HepG2 (cell line): ENCODE measurements around the gene TSPAN18. TPM values are rescaled to one million over a fixed set of nuclear protein-coding genes. Genes with fewer than 3 reads are reported as not detected.

Experiments
- ATAC-seq: fragments of 200-7000 bp; cut with Tn5 transposase; 3 replicates; pipeline ENCODE4 v1.9.1; 2020; ENCODE audit warnings: mild to moderate bottlenecking, moderate library complexity
- BruUV-seq: library from RNA; stranded (reverse); fragments of 400-500 nt; replicated peaks from 2 replicates; lab custom pipeline; 2021; lab: Mats Ljungman, UMichigan
- CTCF ChIA-PET: fragments of 300-600 bp; formaldehyde crosslinking; extraction: SDS; loops from one replicate; lab custom pipeline; 2021; ENCODE audit warnings: low total read pairs, inconsistent platforms, low intra/inter-chr PET ratio; lab: Yijun Ruan, JAX
- POLR2A ChIA-PET: fragments of 350-600 bp; sonication (Branson Sonifier 250); formaldehyde crosslinking; loops from one replicate; lab custom pipeline; 2020; ENCODE audit warnings: antibody characterized with exemption, inconsistent platforms; lab: Yijun Ruan, JAX
- DNase-seq: peaks from one replicate; pipeline ENCODE4 v3.0.0-alpha.2; 2015; ENCODE audit warnings: low spot score
- FAIRE-seq: peaks from 3 replicates; lab custom pipeline; 2011; peaks lifted over from hg19 to GRCh38; lab: Jason Lieb, UNC
- H2AFZ ChIP-seq: one replicate; pipeline ENCODE4 v1.6.1; 2011; ENCODE audit warnings: low read length, inconsistent platforms
- H3K27ac ChIP-seq: fragments of 300-600 bp; 3 replicates; pipeline ENCODE4 v1.8.0; 2011; ENCODE audit warnings: mixed run types, mild to moderate bottlenecking, mixed read lengths, low read length, inconsistent platforms; ENCODE audit not compliant: insufficient read depth; ENCODE audit errors: extremely low read length
- H3K27me3 ChIP-seq, 2 experiments: fragments of 200-600 bp in 1 of 2; 2 replicates in 1 of 2; 3 replicates in 1 of 2; pipeline versions ENCODE4 v1.6.0 to v1.8.0; 2011; ENCODE audit warnings: low read length in 2 of 2, mild to moderate bottlenecking in 2 of 2, moderate library complexity in 2 of 2, inconsistent platforms in 1 of 2; ENCODE audit not compliant: insufficient read depth in 2 of 2, control insufficient read depth in 1 of 2
- H3K36me3 ChIP-seq, 2 experiments: fragments of 200-600 bp in 1 of 2; replicated peaks in 1 of 2; 2 replicates in 1 of 2; 3 replicates in 1 of 2; pipeline versions ENCODE4 v1.5.1 to v1.8.0; 2011; ENCODE audit warnings: low read length in 2 of 2, inconsistent platforms in 1 of 2; ENCODE audit not compliant: insufficient read depth in 2 of 2, control insufficient read depth in 1 of 2
- H3K4me1 ChIP-seq: 2 replicates; pipeline ENCODE4 v1.5.1; 2012; ENCODE audit warnings: low read length, inconsistent platforms; ENCODE audit not compliant: insufficient read depth
- H3K4me2 ChIP-seq: 2 replicates; pipeline ENCODE4 v1.6.0; 2011; ENCODE audit warnings: low read depth, low read length, inconsistent platforms
- H3K4me3 ChIP-seq, 3 experiments: fragments of 200-600 bp in 1 of 3; sonication (generic), shearing (Covaris generic) in 1 of 3; replicated peaks in 1 of 3; 2 replicates each; pipeline ENCODE4 v1.5.1; 2011 to 2016; ENCODE audit warnings: low read length in 3 of 3, inconsistent platforms in 2 of 3, low read depth in 2 of 3, mild to moderate bottlenecking in 2 of 3, control low read depth in 1 of 3, mixed read lengths in 1 of 3; ENCODE audit not compliant: insufficient read depth in 1 of 3
- H3K79me2 ChIP-seq: one replicate; pipeline ENCODE4 v1.6.1; 2011; ENCODE audit warnings: low read length, inconsistent platforms; ENCODE audit not compliant: insufficient read depth
- H3K9ac ChIP-seq: 2 replicates; pipeline ENCODE4 v1.6.0; 2011; ENCODE audit warnings: mild to moderate bottlenecking, low read depth, low read length, inconsistent platforms; ENCODE audit not compliant: insufficient read depth
- H3K9me3 ChIP-seq: 2 replicates; pipeline ENCODE4 v1.5.1; 2012; ENCODE audit warnings: mild to moderate bottlenecking, low read length
- H4K20me1 ChIP-seq: 2 replicates; pipeline ENCODE4 v1.6.0; 2011; ENCODE audit warnings: inconsistent platforms, mild to moderate bottlenecking, low read length, moderate library complexity; ENCODE audit not compliant: insufficient read depth
- CHCHD3 ChIP-seq: sonication (generic); formaldehyde crosslinking; IDR thresholded peaks from 2 replicates; pipeline ENCODE4 v1.8.0; 2022; ENCODE audit warnings: mild to moderate bottlenecking, missing genetic modification reagents, moderate library complexity
- IKZF1 ChIP-seq: fragments of 450-650 bp; IDR thresholded peaks from 2 replicates; pipeline ENCODE4 v1.7.1; 2016
- PLSCR1 ChIP-seq: sonication (generic); formaldehyde crosslinking; IDR thresholded peaks from 2 replicates; pipeline ENCODE4 v1.5.0; 2020; ENCODE audit warnings: missing genetic modification reagents, mild to moderate bottlenecking, borderline replicate concordance
- PRMT3 ChIP-seq: sonication (generic); formaldehyde crosslinking; IDR thresholded peaks from 2 replicates; pipeline ENCODE4 v1.8.1; 2022; ENCODE audit warnings: low read depth, mild to moderate bottlenecking, moderate library complexity, missing genetic modification reagents, borderline replicate concordance
- ZBTB42 ChIP-seq: sonication (generic); formaldehyde crosslinking; IDR thresholded peaks from 2 replicates; pipeline ENCODE4 v1.5.0; 2020; ENCODE audit warnings: mild to moderate bottlenecking, missing genetic modification reagents
- ZNF263 ChIP-seq: sonication (generic); formaldehyde crosslinking; IDR thresholded peaks from 2 replicates; pipeline ENCODE4 v1.4.0; 2020; ENCODE audit warnings: missing genetic modification reagents
- ZNF790 ChIP-seq: sonication (generic); formaldehyde crosslinking; IDR thresholded peaks from 2 replicates; pipeline ENCODE4 v1.8.0; 2022; ENCODE audit warnings: missing genetic modification reagents, mild to moderate bottlenecking, borderline replicate concordance
- WGBS: methylation state at CpG from one replicate; pipeline ENCODE4 v1.1.6; 2017; ENCODE audit warnings: low lambda C conversion rate; 5-methylcytosine and 5-hydroxymethylcytosine counted together
- in situ Hi-C: cut with HindIII; loops from 2 replicates; pipeline ENCODE4 v1.10.0; 2017; ENCODE audit warnings: low pct_unique_long_range_greater_than_20kb; ENCODE audit not compliant: extremely low pct_ligation_motif_present
- intact Hi-C: fragments of 100-400 bp; cut with micrococcal nuclease; formaldehyde crosslinking; loops from one replicate; pipeline ENCODE4 v1.10.0; 2022; ENCODE audit not compliant: unreplicated experiment
- polyA plus RNA-seq, 8 experiments: library from polyadenylated mRNA; depleted of rRNA in 3 of 8; stranded (reverse) in 7 of 8; unstranded in 1 of 8; fragments of >200 nt; fragmentation: Illumina TruSeq in 4 of 8; extraction: Trizol in 4 of 8; gene quantifications; 2 replicates each; pipeline versions ENCODE4 v1.2.1 to v1.2.3, GENCODE V29; 2011 to 2016; ENCODE audit warnings: low read depth in 4 of 8, missing spikeins in 1 of 8, mixed read lengths in 1 of 8; ENCODE audit not compliant: insufficient read depth in 1 of 8
- total RNA-seq, 5 experiments: library from RNA; depleted of rRNA; stranded (reverse); fragments of >200 nt; fragmentation: Illumina TruSeq; extraction: Trizol; gene quantifications; 2 replicates each; pipeline ENCODE4 v1.2.3, GENCODE V29; 2016; ENCODE audit warnings: low read depth in 1 of 5
- TF ChIP-seq, protein P1 (sequence below): sonication (generic); formaldehyde crosslinking; IDR thresholded peaks from 2 replicates; pipeline ENCODE4 v1.5.0; 2020; ENCODE audit warnings: mild to moderate bottlenecking, missing genetic modification reagents, borderline replicate concordance
- TF ChIP-seq, protein P2 (sequence below): sonication (generic); formaldehyde crosslinking; IDR thresholded peaks from 2 replicates; pipeline ENCODE4 v1.4.0; 2020; ENCODE audit warnings: missing genetic modification reagents
- TF ChIP-seq, protein P3 (sequence below): sonication (generic); formaldehyde crosslinking; IDR thresholded peaks from 2 replicates; pipeline ENCODE4 v1.5.0; 2020; ENCODE audit warnings: missing genetic modification reagents
- TF ChIP-seq, protein P4 (sequence below): fragments of 450-650 bp; IDR thresholded peaks from 2 replicates; pipeline ENCODE4 v1.6.1; 2016

TSPAN18 gene
- total and polyA plus RNA-seq, 2 of the 13 experiments (the other 11 are each of a cell fraction or from before 2014, with no cell fraction given), result not detected

DNA sequence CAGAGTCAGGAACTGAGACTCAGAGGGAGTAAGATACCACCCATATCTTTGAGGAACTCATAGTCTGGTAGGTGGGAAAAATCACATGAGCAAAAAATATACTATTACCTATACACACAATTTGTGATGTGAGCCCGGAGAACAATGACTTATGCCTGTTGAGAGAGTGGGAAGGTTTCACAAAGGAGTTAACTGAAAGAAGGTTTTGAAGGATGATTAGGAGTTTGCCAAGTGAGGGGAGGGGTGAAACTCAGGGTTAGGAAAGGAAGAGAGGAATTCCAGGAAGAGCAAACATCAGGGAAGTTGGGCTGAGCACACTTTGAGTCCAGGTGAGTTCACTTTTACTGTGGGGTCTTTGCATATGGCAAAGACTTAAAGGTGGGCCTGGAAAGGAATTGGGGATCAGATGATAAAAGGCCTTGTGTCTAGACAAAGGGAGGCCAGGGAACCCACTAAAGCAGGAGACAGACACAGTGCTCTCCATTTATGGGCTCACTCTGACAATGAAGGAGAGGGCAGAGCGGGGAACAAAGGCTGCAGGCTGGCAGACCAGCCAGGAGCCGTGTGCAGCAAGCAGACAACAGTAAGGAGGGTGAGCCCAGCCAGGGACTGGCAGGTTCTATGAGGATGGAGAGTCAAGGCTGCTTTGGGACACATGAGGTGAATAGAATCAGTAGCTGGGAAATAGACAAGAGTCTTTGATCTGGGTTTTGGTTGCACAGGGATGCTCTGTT is 33.1 kb downstream of the TSPAN18 start:
- 14% methylated on average over 3 of the region's 3 CpGs for WGBS
- ATAC-seq (no peak), FAIRE-seq (no peak), DNase-seq (no peak)
- Histone ChIP-seq H2AFZ (no peak overlapping the region), H3K9me3 (no peaks in the 10 kb centered on the region), H3K79me2 (no peaks in the 10 kb centered on the region), H3K27ac (no peak overlapping the region), H3K36me3 (no peaks in the 10 kb centered on the region), H3K4me3 (no peak overlapping the region), H3K9ac (no peak overlapping the region), H3K4me2 (no peak overlapping the region), H3K27me3 (peaks cover 0 to 7% of the 10 kb centered on the region in 2 experiments; a peak in 2 of 5 replicates), H4K20me1 (no peaks in the 10 kb centered on the region), H3K4me1 (no peaks in the 10 kb centered on the region)
- no TSS peak for BruUV-seq
- CTCF ChIA-PET, result no interaction called here
- in situ Hi-C loops, result loop anchor here (10.0 kb wide), 1 partner anchor 135 kb away; no protein-coding TSS in a partner anchor
- TF ChIP-seq, protein P1, sequence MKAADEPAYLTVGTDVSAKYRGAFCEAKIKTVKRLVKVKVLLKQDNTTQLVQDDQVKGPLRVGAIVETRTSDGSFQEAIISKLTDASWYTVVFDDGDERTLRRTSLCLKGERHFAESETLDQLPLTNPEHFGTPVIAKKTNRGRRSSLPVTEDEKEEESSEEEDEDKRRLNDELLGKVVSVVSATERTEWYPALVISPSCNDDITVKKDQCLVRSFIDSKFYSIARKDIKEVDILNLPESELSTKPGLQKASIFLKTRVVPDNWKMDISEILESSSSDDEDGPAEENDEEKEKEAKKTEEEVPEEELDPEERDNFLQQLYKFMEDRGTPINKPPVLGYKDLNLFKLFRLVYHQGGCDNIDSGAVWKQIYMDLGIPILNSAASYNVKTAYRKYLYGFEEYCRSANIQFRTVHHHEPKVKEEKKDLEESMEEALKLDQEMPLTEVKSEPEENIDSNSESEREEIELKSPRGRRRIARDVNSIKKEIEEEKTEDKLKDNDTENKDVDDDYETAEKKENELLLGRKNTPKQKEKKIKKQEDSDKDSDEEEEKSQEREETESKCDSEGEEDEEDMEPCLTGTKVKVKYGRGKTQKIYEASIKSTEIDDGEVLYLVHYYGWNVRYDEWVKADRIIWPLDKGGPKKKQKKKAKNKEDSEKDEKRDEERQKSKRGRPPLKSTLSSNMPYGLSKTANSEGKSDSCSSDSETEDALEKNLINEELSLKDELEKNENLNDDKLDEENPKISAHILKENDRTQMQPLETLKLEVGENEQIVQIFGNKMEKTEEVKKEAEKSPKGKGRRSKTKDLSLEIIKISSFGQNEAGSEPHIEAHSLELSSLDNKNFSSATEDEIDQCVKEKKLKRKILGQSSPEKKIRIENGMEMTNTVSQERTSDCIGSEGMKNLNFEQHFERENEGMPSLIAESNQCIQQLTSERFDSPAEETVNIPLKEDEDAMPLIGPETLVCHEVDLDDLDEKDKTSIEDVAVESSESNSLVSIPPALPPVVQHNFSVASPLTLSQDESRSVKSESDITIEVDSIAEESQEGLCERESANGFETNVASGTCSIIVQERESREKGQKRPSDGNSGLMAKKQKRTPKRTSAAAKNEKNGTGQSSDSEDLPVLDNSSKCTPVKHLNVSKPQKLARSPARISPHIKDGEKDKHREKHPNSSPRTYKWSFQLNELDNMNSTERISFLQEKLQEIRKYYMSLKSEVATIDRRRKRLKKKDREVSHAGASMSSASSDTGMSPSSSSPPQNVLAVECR (CRISPR knock-in tag), result no peak
- TF ChIP-seq PLSCR1 (CRISPR knock-in tag), result no peak
- TF ChIP-seq IKZF1, result no peak
- no peak for TF ChIP-seq ZNF790
- TF ChIP-seq, protein P2, sequence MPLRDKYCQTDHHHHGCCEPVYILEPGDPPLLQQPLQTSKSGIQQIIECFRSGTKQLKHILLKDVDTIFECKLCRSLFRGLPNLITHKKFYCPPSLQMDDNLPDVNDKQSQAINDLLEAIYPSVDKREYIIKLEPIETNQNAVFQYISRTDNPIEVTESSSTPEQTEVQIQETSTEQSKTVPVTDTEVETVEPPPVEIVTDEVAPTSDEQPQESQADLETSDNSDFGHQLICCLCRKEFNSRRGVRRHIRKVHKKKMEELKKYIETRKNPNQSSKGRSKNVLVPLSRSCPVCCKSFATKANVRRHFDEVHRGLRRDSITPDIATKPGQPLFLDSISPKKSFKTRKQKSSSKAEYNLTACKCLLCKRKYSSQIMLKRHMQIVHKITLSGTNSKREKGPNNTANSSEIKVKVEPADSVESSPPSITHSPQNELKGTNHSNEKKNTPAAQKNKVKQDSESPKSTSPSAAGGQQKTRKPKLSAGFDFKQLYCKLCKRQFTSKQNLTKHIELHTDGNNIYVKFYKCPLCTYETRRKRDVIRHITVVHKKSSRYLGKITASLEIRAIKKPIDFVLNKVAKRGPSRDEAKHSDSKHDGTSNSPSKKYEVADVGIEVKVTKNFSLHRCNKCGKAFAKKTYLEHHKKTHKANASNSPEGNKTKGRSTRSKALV (CRISPR knock-in tag), result no peak
- TF ChIP-seq, protein P3, sequence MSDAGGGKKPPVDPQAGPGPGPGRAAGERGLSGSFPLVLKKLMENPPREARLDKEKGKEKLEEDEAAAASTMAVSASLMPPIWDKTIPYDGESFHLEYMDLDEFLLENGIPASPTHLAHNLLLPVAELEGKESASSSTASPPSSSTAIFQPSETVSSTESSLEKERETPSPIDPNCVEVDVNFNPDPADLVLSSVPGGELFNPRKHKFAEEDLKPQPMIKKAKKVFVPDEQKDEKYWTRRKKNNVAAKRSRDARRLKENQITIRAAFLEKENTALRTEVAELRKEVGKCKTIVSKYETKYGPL, result no peak
- no peak for TF ChIP-seq PRMT3 (CRISPR knock-in tag)
- TF ChIP-seq ZNF263 (CRISPR knock-in tag), result no peak
- TF ChIP-seq, protein P4, sequence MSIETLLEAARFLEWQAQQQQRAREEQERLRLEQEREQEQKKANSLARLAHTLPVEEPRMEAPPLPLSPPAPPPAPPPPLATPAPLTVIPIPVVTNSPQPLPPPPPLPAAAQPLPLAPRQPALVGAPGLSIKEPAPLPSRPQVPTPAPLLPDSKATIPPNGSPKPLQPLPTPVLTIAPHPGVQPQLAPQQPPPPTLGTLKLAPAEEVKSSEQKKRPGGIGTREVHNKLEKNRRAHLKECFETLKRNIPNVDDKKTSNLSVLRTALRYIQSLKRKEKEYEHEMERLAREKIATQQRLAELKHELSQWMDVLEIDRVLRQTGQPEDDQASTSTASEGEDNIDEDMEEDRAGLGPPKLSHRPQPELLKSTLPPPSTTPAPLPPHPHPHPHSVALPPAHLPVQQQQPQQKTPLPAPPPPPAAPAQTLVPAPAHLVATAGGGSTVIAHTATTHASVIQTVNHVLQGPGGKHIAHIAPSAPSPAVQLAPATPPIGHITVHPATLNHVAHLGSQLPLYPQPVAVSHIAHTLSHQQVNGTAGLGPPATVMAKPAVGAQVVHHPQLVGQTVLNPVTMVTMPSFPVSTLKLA, result no peak
- no peak for TF ChIP-seq ZBTB42 (CRISPR knock-in tag)
- no peak for TF ChIP-seq CHCHD3 (CRISPR knock-in tag)
- intact Hi-C loops, result no loop called here
- POLR2A ChIA-PET, result no interaction called here
